GM12801 (cell line): ENCODE results near the gene UBE2I.

Experiments used
- CTCF ChIP-seq: IDR thresholded peaks from one replicate; pipeline ENCODE4 v1.5.1; 2011; ENCODE audit warnings: control low read depth; ENCODE audit not compliant: insufficient read length; ENCODE audit errors: extremely low read depth

Gene UBE2I

GRCh38 chr16:1263591-1264344 lies 45.7 kb upstream of the UBE2I start:
- no peak for TF ChIP-seq CTCF

- TF ChIP-seq CTCF, result no peak
Observed at GRCh38 chr16:1264345-1265089, 44.9 kb upstream of the UBE2I start.

GRCh38 chr16:1265090-1265630 lies 44.3 kb upstream of the UBE2I start:
- TF ChIP-seq CTCF, result no peak

- TF ChIP-seq CTCF, result no peak
Observed at GRCh38 chr16:1265826-1266225, 43.6 kb upstream of the UBE2I start.

- no peak for TF ChIP-seq CTCF
Observed at GRCh38 chr16:1271380-1271723, 38.1 kb upstream of the UBE2I start.

GRCh38 chr16:1272453-1273198 lies 36.8 kb upstream of the UBE2I start:
- TF ChIP-seq CTCF, result no peak

- TF ChIP-seq CTCF, result no peak
Observed at GRCh38 chr16:1273816-1274215, 35.6 kb upstream of the UBE2I start.
